Coronary artery (tissue), 2 donors: ENCODE data around the gene ABO.

Source experiments
- DNase-seq: peaks from one replicate; pipeline ENCODE4 v3.0.0-alpha.2; 2017; ENCODE audit warnings: low spot score
- H3K27ac ChIP-seq, 2 donors: fragments of 200-600 bp; sonication (generic); one replicate each; pipeline ENCODE4 v1.5.1; 2016 to 2019
- H3K4me3 ChIP-seq: fragments of 200-600 bp; sonication (generic); 2 replicates; pipeline ENCODE4 v1.5.1; 2016; ENCODE audit warnings: mild to moderate bottlenecking, moderate library complexity
- TF ChIP-seq, protein P1 (sequence below): fragments of 200-600 bp; sonication (generic); IDR thresholded peaks from one replicate; pipeline ENCODE4 v1.5.1; 2019; ENCODE audit warnings: antibody characterized with exemption

Gene ABO

DNA sequence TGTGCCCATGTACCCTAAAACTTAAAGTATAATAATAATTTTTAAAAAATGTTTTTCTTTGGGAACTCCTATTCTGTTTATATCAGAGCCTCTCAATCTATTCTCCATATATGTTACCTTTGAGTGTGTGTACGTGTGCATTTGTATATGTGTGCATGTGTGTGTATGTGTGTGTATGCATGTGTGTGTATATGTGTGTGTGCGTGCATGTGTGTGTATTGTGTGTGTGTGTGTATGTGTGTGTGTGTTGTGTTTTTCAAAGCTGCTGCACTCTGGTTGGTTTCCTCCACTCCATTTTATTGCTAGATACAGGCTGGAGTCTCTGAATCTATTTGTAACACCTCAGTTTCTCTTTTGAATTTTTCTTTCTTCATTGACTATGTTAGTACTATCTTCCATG is 41.0 kb upstream of the ABO start:
- Histone ChIP-seq H3K27ac (no peak overlapping the region), H3K4me3 (no peak overlapping the region)
- no peak for DNase-seq
- TF ChIP-seq, protein P1, sequence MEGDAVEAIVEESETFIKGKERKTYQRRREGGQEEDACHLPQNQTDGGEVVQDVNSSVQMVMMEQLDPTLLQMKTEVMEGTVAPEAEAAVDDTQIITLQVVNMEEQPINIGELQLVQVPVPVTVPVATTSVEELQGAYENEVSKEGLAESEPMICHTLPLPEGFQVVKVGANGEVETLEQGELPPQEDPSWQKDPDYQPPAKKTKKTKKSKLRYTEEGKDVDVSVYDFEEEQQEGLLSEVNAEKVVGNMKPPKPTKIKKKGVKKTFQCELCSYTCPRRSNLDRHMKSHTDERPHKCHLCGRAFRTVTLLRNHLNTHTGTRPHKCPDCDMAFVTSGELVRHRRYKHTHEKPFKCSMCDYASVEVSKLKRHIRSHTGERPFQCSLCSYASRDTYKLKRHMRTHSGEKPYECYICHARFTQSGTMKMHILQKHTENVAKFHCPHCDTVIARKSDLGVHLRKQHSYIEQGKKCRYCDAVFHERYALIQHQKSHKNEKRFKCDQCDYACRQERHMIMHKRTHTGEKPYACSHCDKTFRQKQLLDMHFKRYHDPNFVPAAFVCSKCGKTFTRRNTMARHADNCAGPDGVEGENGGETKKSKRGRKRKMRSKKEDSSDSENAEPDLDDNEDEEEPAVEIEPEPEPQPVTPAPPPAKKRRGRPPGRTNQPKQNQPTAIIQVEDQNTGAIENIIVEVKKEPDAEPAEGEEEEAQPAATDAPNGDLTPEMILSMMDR, result no peak

DNA sequence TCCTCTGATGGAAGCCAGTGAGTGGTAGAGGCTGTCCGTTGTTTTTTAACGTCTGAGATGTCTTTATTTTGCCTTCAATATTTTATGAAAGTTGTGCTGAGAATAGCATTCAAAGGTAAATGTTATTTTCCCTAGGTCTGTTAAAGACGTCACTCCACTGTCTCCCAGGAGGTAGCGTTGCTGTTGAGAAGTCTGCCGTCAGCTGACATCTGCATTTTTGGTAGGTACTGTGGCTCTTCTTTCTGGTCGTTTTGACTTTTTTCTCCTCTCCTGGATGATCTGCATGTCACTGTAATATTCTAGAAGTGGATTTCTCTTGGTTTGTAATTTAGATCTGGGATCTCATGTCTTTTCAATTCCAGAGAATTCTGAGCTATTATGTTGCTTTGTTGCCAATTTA is 34.6 kb upstream of the ABO start:
- DNase-seq, result no peak
- Histone ChIP-seq H3K4me3 (no peak overlapping the region), H3K27ac (no peak overlapping the region)
- TF ChIP-seq, protein P1, result no peak

DNA sequence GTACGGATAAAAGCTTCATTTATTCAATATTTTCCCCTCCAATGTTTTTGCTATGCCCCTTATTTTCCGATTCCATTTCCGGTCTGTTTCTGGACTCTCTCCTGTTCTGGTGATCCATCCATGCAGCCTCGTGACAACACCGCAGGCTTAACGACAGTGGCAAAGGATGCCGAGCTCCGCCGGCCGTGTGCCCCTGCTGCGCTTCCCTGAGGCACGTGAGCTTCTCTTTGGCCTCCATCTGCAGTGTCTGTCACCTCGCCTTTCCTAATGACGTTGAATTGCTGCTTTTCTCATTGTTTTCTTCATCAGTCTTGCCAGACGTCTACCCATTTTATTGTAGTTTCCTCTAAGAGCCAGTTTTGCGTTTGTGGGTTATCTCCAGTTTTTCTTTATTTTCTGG is 32.3 kb upstream of the ABO start:
- H3K4me3 ChIP-seq, result no peak overlapping the region
- DNase-seq, result no peak
- H3K27ac ChIP-seq, result no peak overlapping the region
- TF ChIP-seq, protein P1, result no peak

DNA sequence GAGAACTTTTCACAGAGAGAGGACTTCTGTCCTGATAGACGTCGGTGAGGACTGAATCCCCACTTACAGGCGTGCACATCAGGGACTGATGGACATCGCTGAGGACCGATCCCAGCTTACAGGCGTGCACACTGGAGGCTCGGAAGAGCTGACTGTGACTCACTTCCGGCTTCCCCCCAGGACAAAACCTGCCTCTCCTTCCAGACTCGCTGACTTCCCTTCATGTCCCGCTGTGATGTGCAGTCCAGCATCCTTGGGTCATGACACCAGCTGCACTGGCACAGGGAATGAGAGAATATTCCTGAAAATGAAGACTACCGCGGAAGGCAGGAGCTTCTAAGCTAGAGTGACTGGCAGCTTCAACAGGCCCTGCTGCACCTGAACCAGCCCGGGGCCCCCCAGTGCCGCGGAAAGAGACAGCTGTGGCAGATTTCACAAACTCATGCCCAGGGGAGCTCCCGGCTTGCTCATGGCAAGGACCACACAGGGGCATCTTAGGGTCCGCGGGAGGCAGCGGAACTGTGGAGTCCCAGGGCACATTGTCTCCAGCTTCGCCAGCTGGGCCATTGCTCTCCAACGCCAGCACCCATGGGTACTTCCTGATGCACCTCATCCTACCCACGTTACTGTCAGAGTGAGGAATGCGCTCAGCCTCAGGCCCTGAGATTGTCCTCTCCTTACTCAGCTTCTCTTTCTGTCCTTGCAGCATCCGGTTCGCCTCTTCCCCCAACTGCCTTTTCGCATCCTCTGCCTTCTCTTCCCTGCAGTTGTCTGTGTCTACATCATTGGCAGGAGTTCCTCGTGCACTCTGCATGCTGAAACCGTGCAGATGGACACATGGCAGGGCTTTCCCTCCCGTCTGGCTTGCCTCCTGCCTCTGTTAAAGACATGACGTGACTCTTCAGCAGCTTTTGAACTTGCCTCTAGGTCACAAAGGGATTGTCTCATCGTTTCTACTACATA is 31.5 kb upstream of the ABO start:
- Histone ChIP-seq H3K4me3 (no peak overlapping the region), H3K27ac (no peak overlapping the region)
- no peak for DNase-seq
- TF ChIP-seq, protein P1, result no peak

DNA sequence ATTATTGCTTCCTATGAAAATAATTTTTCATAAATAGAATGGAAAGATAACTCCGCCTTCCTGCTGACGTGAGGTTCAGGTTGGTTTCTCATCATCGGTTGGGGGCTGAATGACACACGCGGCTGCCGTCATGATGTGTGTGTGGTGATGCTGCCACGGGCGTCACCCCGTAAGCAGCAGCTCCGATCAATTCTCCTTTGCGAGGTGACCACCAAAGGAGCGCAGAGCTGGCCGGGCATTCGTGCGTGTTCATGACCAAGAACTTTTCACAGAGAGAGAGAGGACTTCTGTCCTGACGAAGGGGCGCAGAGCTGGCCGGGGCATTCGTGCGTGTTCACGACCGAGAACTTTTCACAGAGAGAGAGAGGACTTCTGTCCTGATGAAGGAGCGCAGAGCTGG is 30.7 kb upstream of the ABO start:
- TF ChIP-seq, protein P1, result no peak
- Histone ChIP-seq H3K27ac (no peak overlapping the region), H3K4me3 (no peak overlapping the region)
- no peak for DNase-seq

DNA sequence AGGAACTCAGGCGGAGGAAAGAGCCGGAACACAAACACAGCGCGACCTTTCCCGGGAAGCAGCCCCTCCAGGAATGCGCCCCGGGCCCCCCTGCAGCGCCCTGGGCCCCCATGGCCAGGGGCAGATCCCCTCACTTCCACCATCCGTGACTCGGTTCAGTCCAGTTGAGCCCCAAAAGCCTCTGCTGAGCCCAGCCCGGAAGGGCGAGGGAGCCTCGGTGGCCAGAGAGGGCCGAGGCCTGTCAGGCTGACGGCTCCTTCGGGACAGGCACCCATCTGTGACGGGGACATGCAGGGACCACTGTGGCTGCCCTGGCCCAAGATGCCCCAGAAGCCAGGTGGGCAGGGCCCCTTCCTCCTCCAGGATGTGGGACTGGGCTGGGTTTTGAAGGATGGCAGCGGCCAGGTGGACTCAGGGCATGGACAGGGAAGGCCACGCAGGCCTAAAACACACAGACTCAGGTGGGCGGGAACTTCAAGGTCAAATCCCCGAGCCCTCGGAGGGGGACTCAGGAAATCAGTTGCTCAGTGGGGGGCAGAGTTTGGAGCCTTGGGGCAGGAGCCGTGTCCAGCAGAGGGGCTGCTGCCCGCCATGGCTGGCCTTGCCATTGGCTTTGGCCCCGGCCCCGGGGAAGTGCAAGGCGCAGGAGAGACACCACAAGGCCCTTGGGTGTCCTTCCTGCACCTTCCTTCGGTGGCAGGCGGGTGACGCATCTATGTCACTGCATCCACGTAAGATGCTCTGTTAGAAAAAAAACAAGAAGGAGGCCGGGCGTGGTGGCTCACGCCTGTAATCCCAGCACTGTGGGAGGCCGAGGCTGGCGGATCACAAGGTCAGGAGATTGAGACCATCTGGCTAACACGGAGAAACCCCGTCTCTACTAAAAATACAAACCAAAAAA is 29.7 kb upstream of the ABO start:
- TF ChIP-seq, protein P1, result no peak
- Histone ChIP-seq H3K4me3 (no peak overlapping the region), H3K27ac (no peak overlapping the region)
- DNase-seq, result peak; percentile 58
